Measurements from ENCODE around the gene SLC25A26.

DNA sequence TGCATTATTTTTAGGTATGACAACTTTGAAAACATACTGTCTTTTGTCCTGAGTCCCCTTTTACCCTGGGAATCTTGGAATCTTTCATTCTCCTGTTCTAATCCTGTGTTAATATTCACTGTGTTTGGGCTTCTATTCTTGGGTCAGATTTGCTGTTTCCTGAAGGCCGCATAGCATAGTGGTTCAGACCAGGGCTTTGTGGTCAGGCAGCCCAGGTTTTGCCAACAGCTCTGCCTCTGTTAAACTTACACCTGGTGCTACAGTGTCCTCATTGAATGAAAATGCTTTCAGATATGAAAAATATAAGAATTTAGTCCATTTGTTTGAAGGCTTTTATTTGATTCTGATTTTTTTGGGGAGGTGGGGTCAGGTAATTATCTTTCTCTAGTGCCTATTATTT lies 58.4 kb downstream of the SLC25A26 start:
- TF ChIP-seq, protein P1, sequence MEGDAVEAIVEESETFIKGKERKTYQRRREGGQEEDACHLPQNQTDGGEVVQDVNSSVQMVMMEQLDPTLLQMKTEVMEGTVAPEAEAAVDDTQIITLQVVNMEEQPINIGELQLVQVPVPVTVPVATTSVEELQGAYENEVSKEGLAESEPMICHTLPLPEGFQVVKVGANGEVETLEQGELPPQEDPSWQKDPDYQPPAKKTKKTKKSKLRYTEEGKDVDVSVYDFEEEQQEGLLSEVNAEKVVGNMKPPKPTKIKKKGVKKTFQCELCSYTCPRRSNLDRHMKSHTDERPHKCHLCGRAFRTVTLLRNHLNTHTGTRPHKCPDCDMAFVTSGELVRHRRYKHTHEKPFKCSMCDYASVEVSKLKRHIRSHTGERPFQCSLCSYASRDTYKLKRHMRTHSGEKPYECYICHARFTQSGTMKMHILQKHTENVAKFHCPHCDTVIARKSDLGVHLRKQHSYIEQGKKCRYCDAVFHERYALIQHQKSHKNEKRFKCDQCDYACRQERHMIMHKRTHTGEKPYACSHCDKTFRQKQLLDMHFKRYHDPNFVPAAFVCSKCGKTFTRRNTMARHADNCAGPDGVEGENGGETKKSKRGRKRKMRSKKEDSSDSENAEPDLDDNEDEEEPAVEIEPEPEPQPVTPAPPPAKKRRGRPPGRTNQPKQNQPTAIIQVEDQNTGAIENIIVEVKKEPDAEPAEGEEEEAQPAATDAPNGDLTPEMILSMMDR (IDR thresholded peaks at IDR 0.05; ENCODE audit: low read depth, low read length, poor library complexity, severe bottlenecking): no peak
- TF ChIP-seq EZH2phosphoT487 (IDR thresholded peaks at IDR 0.05; ENCODE audit: borderline replicate concordance, low read length): no peak
